SK-N-SH (cell line): ENCODE measurements around the gene ARHGAP27. TPM values are rescaled to one million over a fixed set of nuclear protein-coding genes. Genes with fewer than 3 reads are reported as not detected.

Experiments
- CTCF ChIA-PET: fragments of 300-600, 350-600 bp; formaldehyde crosslinking; extraction: SDS; loops from one replicate; lab custom pipeline; 2021; lab: Yijun Ruan, JAX
- POLR2A ChIA-PET: fragments of 350-600 bp; sonication (Branson Sonifier 250); formaldehyde crosslinking; extraction: SDS; loops from one replicate; lab custom pipeline; 2020; ENCODE audit warnings: antibody characterized with exemption, inconsistent platforms; lab: Yijun Ruan, JAX
- DNase-seq: peaks from one replicate; pipeline ENCODE4 v3.0.0; 2012
- H2AFZ ChIP-seq: fragments of 200-600 bp; sonication (generic); 2 replicates; pipeline ENCODE4 v1.8.1; 2016; ENCODE audit warnings: antibody characterized with exemption, mild to moderate bottlenecking, low read depth
- H3F3A ChIP-seq: fragments of 200-600 bp; sonication (generic); replicated peaks from 2 replicates; pipeline ENCODE3; 2016; ENCODE audit warnings: antibody characterized with exemption, mild to moderate bottlenecking; ENCODE audit not compliant: insufficient read depth
- H3K27ac ChIP-seq, 2 experiments: fragments of 200-500 bp in 1 of 2; fragments of 200-600 bp in 1 of 2; sonication (Bioruptor generic) in 1 of 2; sonication (generic), shearing (Covaris generic) in 1 of 2; 2 replicates each; pipeline versions ENCODE4 v1.5.1 to v1.6.1; 2014 to 2016; ENCODE audit warnings: low read depth in 2 of 2, inconsistent platforms in 1 of 2, low read length in 1 of 2, mild to moderate bottlenecking in 1 of 2, mixed read lengths in 1 of 2
- H3K27me3 ChIP-seq: fragments of 200-600 bp; sonication (generic), shearing (Covaris generic); 2 replicates; pipeline ENCODE4 v1.6.1; 2016; ENCODE audit warnings: mixed run types; ENCODE audit not compliant: insufficient read depth
- H3K36me3 ChIP-seq, 2 experiments: fragments of 200-500 bp in 1 of 2; fragments of 200-600 bp in 1 of 2; sonication (Bioruptor generic) in 1 of 2; sonication (generic) in 1 of 2; replicated peaks in 1 of 2; 2 replicates each; pipeline versions ENCODE3 to v1.5.1; 2014 to 2016; ENCODE audit warnings: low read length in 1 of 2, mild to moderate bottlenecking in 1 of 2; ENCODE audit not compliant: insufficient read depth in 2 of 2, control insufficient read depth in 1 of 2
- H3K4me1 ChIP-seq, 2 experiments: fragments of 200-500 bp in 1 of 2; fragments of 200-600 bp in 1 of 2; sonication (Bioruptor generic) in 1 of 2; sonication (generic), shearing (Covaris generic) in 1 of 2; 2 replicates each; pipeline versions ENCODE4 v1.5.1 to v1.6.1; 2014 to 2016; ENCODE audit warnings: low read depth in 1 of 2, low read length in 1 of 2, mixed run types in 1 of 2; ENCODE audit not compliant: insufficient read depth in 2 of 2, control insufficient read depth in 1 of 2
- H3K4me2 ChIP-seq: fragments of 200-600 bp; sonication (generic), shearing (Covaris generic); 2 replicates; pipeline ENCODE4 v1.6.1; 2017; ENCODE audit warnings: mixed run types
- H3K4me3 ChIP-seq, 2 experiments: fragments of 200-500 bp in 1 of 2; fragments of 200-600 bp in 1 of 2; sonication (Bioruptor generic) in 1 of 2; sonication (generic), shearing (Covaris generic) in 1 of 2; 2 replicates each; pipeline versions ENCODE4 v1.5.1 to v1.8.1; 2014 to 2016; ENCODE audit warnings: low read depth in 2 of 2, inconsistent platforms in 1 of 2, low read length in 1 of 2, mild to moderate bottlenecking in 1 of 2, mixed read lengths in 1 of 2, moderate library complexity in 1 of 2
- H3K79me2 ChIP-seq: fragments of 200-600 bp; sonication (generic); 2 replicates; pipeline ENCODE4 v1.8.1; 2017; ENCODE audit warnings: mild to moderate bottlenecking; ENCODE audit not compliant: insufficient read depth
- H3K9ac ChIP-seq: fragments of 200-600 bp; sonication (generic); 2 replicates; pipeline ENCODE4 v1.6.1; 2017; ENCODE audit warnings: mixed run types
- H3K9me2 ChIP-seq: fragments of 200-600 bp; sonication (generic); 2 replicates; pipeline ENCODE4 v1.6.1; 2017; ENCODE audit warnings: mixed run types
- H3K9me3 ChIP-seq: fragments of 200-600 bp; sonication (generic); 2 replicates; pipeline ENCODE4 v1.6.1; 2017; ENCODE audit warnings: mixed run types, mild to moderate bottlenecking, moderate library complexity
- H4K20me1 ChIP-seq: fragments of 200-600 bp; sonication (generic); 2 replicates; pipeline ENCODE4 v1.6.1; 2017; ENCODE audit warnings: mild to moderate bottlenecking, mixed run types; ENCODE audit not compliant: insufficient read depth
- CHD2 ChIP-seq: fragments of 150-350 bp; IDR thresholded peaks from 2 replicates; pipeline ENCODE4 v1.6.1; 2018; ENCODE audit warnings: low read length; ENCODE audit not compliant: partially characterized antibody
- ELF1 ChIP-seq: IDR thresholded peaks from 2 replicates; pipeline ENCODE4 v1.4.0; 2012
- EP300 ChIP-seq, 2 experiments: IDR thresholded peaks; 2 replicates each; pipeline versions ENCODE4 v1.4.0 to v1.6.1; 2012; ENCODE audit warnings: borderline replicate concordance in 1 of 2, low read depth in 1 of 2, low read length in 1 of 2
- EZH2phosphoT487 ChIP-seq: fragments of 200-600 bp; sonication (generic); IDR thresholded peaks from 2 replicates; pipeline ENCODE4 v1.6.1; 2017; ENCODE audit warnings: low read depth, mixed run types, mild to moderate bottlenecking, antibody characterized with exemption, moderate library complexity, borderline replicate concordance
- FOXJ3 ChIP-seq: sonication (generic); formaldehyde crosslinking; IDR thresholded peaks from 2 replicates; pipeline ENCODE4 v1.5.1; 2020; ENCODE audit warnings: mild to moderate bottlenecking, missing genetic modification reagents
- FOXM1 ChIP-seq: IDR thresholded peaks from 2 replicates; pipeline ENCODE4 v1.4.0; 2012; ENCODE audit warnings: low read depth, mild to moderate bottlenecking
- GABPA ChIP-seq: IDR thresholded peaks from 2 replicates; pipeline ENCODE4 v1.4.0; 2012; ENCODE audit warnings: low read depth, mild to moderate bottlenecking
- MEF2A ChIP-seq: IDR thresholded peaks from 2 replicates; pipeline ENCODE4 v1.4.0; 2012; ENCODE audit warnings: low read depth, borderline replicate concordance
- REST ChIP-seq: IDR thresholded peaks from 2 replicates; pipeline ENCODE4 v1.6.1; 2012; ENCODE audit warnings: mild to moderate bottlenecking, low read depth, low read length, moderate library complexity
- RXRA ChIP-seq: IDR thresholded peaks from 2 replicates; pipeline ENCODE4 v1.4.0; 2012; ENCODE audit warnings: low read depth, mild to moderate bottlenecking, borderline replicate concordance
- SMC3 ChIP-seq: IDR thresholded peaks from 2 replicates; pipeline ENCODE4 v1.6.1; 2012; ENCODE audit warnings: low read depth, low read length, improper control_type of control experiment
- TAF1 ChIP-seq: IDR thresholded peaks from 2 replicates; pipeline ENCODE4 v1.6.1; 2012; ENCODE audit warnings: low read depth, mild to moderate bottlenecking, low read length, moderate library complexity, borderline replicate concordance
- TEAD4 ChIP-seq: IDR thresholded peaks from 2 replicates; pipeline ENCODE4 v1.4.0; 2012; ENCODE audit warnings: mild to moderate bottlenecking, borderline replicate concordance; ENCODE audit not compliant: insufficient read depth
- USF2 ChIP-seq: fragments of 150-350 bp; IDR thresholded peaks from 2 replicates; pipeline ENCODE4 v1.6.1; 2017; ENCODE audit warnings: antibody characterized with exemption, low read length, low read depth, borderline replicate concordance
- YY1 ChIP-seq: IDR thresholded peaks from 2 replicates; pipeline ENCODE4 v1.4.0; 2012; ENCODE audit warnings: low read depth, mild to moderate bottlenecking
- WGBS: methylation state at CpG from one replicate; pipeline ENCODE4 v1.1.6; 2017; ENCODE audit warnings: low lambda C conversion rate; 5-methylcytosine and 5-hydroxymethylcytosine counted together
- polyA plus RNA-seq, 3 experiments: library from polyadenylated mRNA; depleted of rRNA; stranded (reverse); fragments of >200 nt; gene quantifications; 2 replicates each; pipeline ENCODE4 v1.2.3, GENCODE V29; 2012

The ARHGAP27 gene
- polyA plus RNA-seq, 1 of the 3 experiments (the other 2 are of a cell fraction), result 2.1 TPM

GRCh38 chr17:45393411-45393810, 39.3 kb downstream of the ARHGAP27 start (continued):
- no peak for TF ChIP-seq USF2
- TF ChIP-seq, all 33 proteins: peak for 0

- Histone ChIP-seq H3K79me2 (no peaks in the 10 kb centered on the region), H3K9me3 (no peaks in the 10 kb centered on the region), H3F3A (no peaks in the 10 kb centered on the region), H3K9me2 (no peaks in the 10 kb centered on the region), H3K27me3 (no peaks in the 10 kb centered on the region), H3K4me3 (no peak overlapping the region), H3K4me1 (peaks cover 0 to 8% of the 10 kb centered on the region in 2 experiments; a peak in 1 of 4 replicates), H3K9ac (no peak overlapping the region), H3K4me2 (no peak overlapping the region), H3K36me3 (no peaks in the 10 kb centered on the region), H4K20me1 (no peaks in the 10 kb centered on the region), H3K27ac (no peak overlapping the region), H2AFZ (no peak overlapping the region)
- ChIA-PET CTCF (interaction anchor here (0.8 to 15.6 kb wide), 11 partner anchors 9 to 257 kb away, joined by 3 to 260 read pairs (median 5); partner anchors contain the start of gene FMNL1), POLR2A (interaction anchor here (0.6 kb wide), 1 partner anchor 11 kb away, joined by 6 read pairs; no protein-coding TSS in a partner anchor)
- TF ChIP-seq EZH2phosphoT487 (no peak), FOXM1 (no peak), FOXJ3 (CRISPR knock-in tag) (no peak), MEF2A (no peak), TAF1 (no peak), ELF1 (no peak), EP300 (IDR thresholded peaks at IDR 0.05; ENCODE audit: borderline replicate concordance in 1 of 2, low read depth in 1 of 2, low read length in 1 of 2) (no peak), CHD2 (no peak), REST (no peak), TEAD4 (no peak), RXRA (no peak), GABPA (no peak), YY1 (no peak), SMC3 (no peak)
- 100% methylated on average over 2 of the region's 2 CpGs for WGBS
- DNase-seq, result no peak
Measured at GRCh38 chr17:45391918-45392317, 40.8 kb downstream of the ARHGAP27 start.
